WTC11 (cell line): ENCODE data around the gene MTMR10. TPM values are rescaled to one million over a fixed set of nuclear protein-coding genes. Genes with fewer than 3 reads are reported as not detected.

Experiments
- ATAC-seq: fragments of 200-7000 bp; cut with Tn5 transposase; 2 replicates; pipeline ENCODE4 v1.10.0; 2021; ENCODE audit warnings: mild to moderate bottlenecking, moderate library complexity
- CTCF ChIA-PET: fragments of 300-600 bp; sonication (Branson Sonifier 250); formaldehyde crosslinking; loops from one replicate; lab custom pipeline; 2021; ENCODE audit warnings: antibody characterized with exemption; lab: Charles Lee
- POLR2A ChIA-PET: fragments of 350-600 bp; sonication (Branson Sonifier 250); formaldehyde crosslinking; loops from one replicate; lab custom pipeline; 2021; ENCODE audit warnings: antibody characterized with exemption; lab: Charles Lee
- DNase-seq: peaks from one replicate; pipeline ENCODE4 v3.0.0; 2021; ENCODE audit warnings: low spot score
- H3K27ac Mint-ChIP-seq: 2 replicates; pipeline ENCODE4 v1.8.0; 2021; ENCODE audit warnings: mixed read lengths
- H3K27me3 Mint-ChIP-seq: 2 replicates; pipeline ENCODE4 v1.8.0; 2021; ENCODE audit warnings: low read depth, mild to moderate bottlenecking, moderate library complexity, mixed read lengths
- H3K36me3 Mint-ChIP-seq: 2 replicates; pipeline ENCODE4 v1.8.0; 2021; ENCODE audit warnings: mixed read lengths
- H3K4me1 Mint-ChIP-seq: 2 replicates; pipeline ENCODE4 v1.8.0; 2022; ENCODE audit warnings: mixed read lengths
- H3K4me3 Mint-ChIP-seq: 2 replicates; pipeline ENCODE4 v1.8.0; 2021; ENCODE audit warnings: mild to moderate bottlenecking, moderate library complexity, mixed read lengths
- H3K9me3 Mint-ChIP-seq: 2 replicates; pipeline ENCODE4 v1.8.0; 2021; ENCODE audit warnings: mixed read lengths
- CBFB ChIP-seq: sonication (generic); formaldehyde crosslinking; IDR thresholded peaks from 2 replicates; pipeline ENCODE4 v1.8.1; 2022; ENCODE audit warnings: mild to moderate bottlenecking, low read depth, missing genetic modification reagents
- E2F4 ChIP-seq: sonication (generic); formaldehyde crosslinking; IDR thresholded peaks from 2 replicates; pipeline ENCODE4 v1.8.1; 2022; ENCODE audit warnings: low read depth, mild to moderate bottlenecking, moderate library complexity, missing genetic modification reagents, borderline replicate concordance
- ERG ChIP-seq: fragments of 250-450 bp; sonication (Bioruptor Pico); IDR thresholded peaks from 2 replicates; pipeline ENCODE4 v1.8.0; 2021; ENCODE audit warnings: mild to moderate bottlenecking
- FOXP4 ChIP-seq: sonication (generic); formaldehyde crosslinking; IDR thresholded peaks from 2 replicates; pipeline ENCODE4 v1.8.0; 2022; ENCODE audit warnings: mild to moderate bottlenecking, missing genetic modification reagents
- JUN ChIP-seq: sonication (generic); formaldehyde crosslinking; IDR thresholded peaks from 2 replicates; pipeline ENCODE4 v1.8.0; 2023; ENCODE audit warnings: mild to moderate bottlenecking, missing genetic modification reagents
- MAX ChIP-seq: sonication (generic); formaldehyde crosslinking; IDR thresholded peaks from 2 replicates; pipeline ENCODE4 v1.8.0; 2022; ENCODE audit warnings: mild to moderate bottlenecking, missing genetic modification reagents
- MYBL2 ChIP-seq: sonication (generic); formaldehyde crosslinking; IDR thresholded peaks from 2 replicates; pipeline ENCODE4 v1.8.1; 2023; ENCODE audit warnings: mild to moderate bottlenecking, moderate library complexity, missing genetic modification reagents
- RELA ChIP-seq: sonication (generic); formaldehyde crosslinking; IDR thresholded peaks from 2 replicates; pipeline ENCODE4 v1.8.1; 2022; ENCODE audit warnings: missing genetic modification reagents, mild to moderate bottlenecking, borderline replicate concordance
- SP1 ChIP-seq: sonication (generic); formaldehyde crosslinking; conservative IDR thresholded peaks from 2 replicates; pipeline ENCODE4 v1.8.1; 2022; ENCODE audit warnings: missing genetic modification reagents
- STAT6 ChIP-seq: sonication (generic); formaldehyde crosslinking; conservative IDR thresholded peaks from 2 replicates; pipeline ENCODE4 v1.8.1; 2023; ENCODE audit warnings: mild to moderate bottlenecking, low read depth, missing genetic modification reagents, moderate library complexity
- TEAD1 ChIP-seq: sonication (generic); formaldehyde crosslinking; IDR thresholded peaks from 2 replicates; pipeline ENCODE4 v1.8.0; 2022; ENCODE audit warnings: mild to moderate bottlenecking, missing genetic modification reagents
- TEAD4 ChIP-seq: sonication (generic); formaldehyde crosslinking; IDR thresholded peaks from 2 replicates; pipeline ENCODE4 v1.8.0; 2022; ENCODE audit warnings: mild to moderate bottlenecking, missing genetic modification reagents
- USF2 ChIP-seq: sonication (generic); formaldehyde crosslinking; IDR thresholded peaks from 2 replicates; pipeline ENCODE4 v1.8.1; 2023; ENCODE audit warnings: mild to moderate bottlenecking, missing genetic modification reagents, moderate library complexity
- ZNF281 ChIP-seq: sonication (generic); formaldehyde crosslinking; IDR thresholded peaks from 2 replicates; pipeline ENCODE4 v1.8.0; 2023; ENCODE audit warnings: mild to moderate bottlenecking, missing genetic modification reagents
- ZNF671 ChIP-seq: fragments of 250-450 bp; sonication (Bioruptor Pico); IDR thresholded peaks from 2 replicates; pipeline ENCODE4 v1.8.0; 2021; ENCODE audit warnings: mild to moderate bottlenecking
- total RNA-seq: library from RNA; stranded (reverse); gene quantifications from 3 replicates; pipeline ENCODE4 v1.2.3, GENCODE V29; 2021

The MTMR10 gene
- total RNA-seq, 1 experiment from 2014 or later, result 15.9 TPM

- Mint-ChIP-seq H3K4me3 (peak overlapping the region; percentile 8; the same call in 1 of the 2 replicates), H3K4me1 (peaks cover 37% of the 10 kb centered on the region)
- POLR2A ChIA-PET, result interaction anchor here (0.6 to 0.9 kb wide), 2 partner anchors 18 to 179 kb away, joined by 3 read pairs; partner anchors contain the start of gene TRPM1
These were observed 68.7 kb downstream of the MTMR10 start for GRCh38 chr15:30922480-30923311.

GRCh38 chr15:30921781-30922479, 69.5 kb downstream of the MTMR10 start:
- Mint-ChIP-seq H3K36me3 (peaks cover 62% of the 10 kb centered on the region), H3K4me1 (peaks cover 37% of the 10 kb centered on the region), H3K27me3 (no peaks in the 10 kb centered on the region), H3K27ac (peak overlapping the region; percentile 97), H3K9me3 (no peaks in the 10 kb centered on the region), H3K4me3 (peak overlapping the region; percentile 44)
- TF ChIP-seq ZNF671 (no peak), TEAD4 (CRISPR knock-in tag) (0 out of 2 replicates have a peak, but pooled peaks have one; percentile 35)
- DNase-seq, result no peak
- peak; percentile 51 for ATAC-seq
- CTCF ChIA-PET, result interaction anchor here (1.4 to 2.5 kb wide), 4 partner anchors 18 to 275 kb away, joined by 3 to 17 read pairs (median 6); partner anchors contain the start of gene FAN1
- POLR2A ChIA-PET, result interaction anchor here (0.9 kb wide), 1 partner anchor 179 kb away, joined by 3 read pairs; the partner anchor contains the start of gene TRPM1

More at GRCh38 chr15:30922480-30923311, 68.7 kb downstream of the MTMR10 start:
- no peaks in the 10 kb centered on the region for H3K9me3 Mint-ChIP-seq
- H3K27me3 Mint-ChIP-seq, result no peaks in the 10 kb centered on the region
- DNase-seq (peak; percentile 40), ATAC-seq (peak; percentile 93)
- CTCF ChIA-PET, result interaction anchor here (1.1 to 2.5 kb wide), 5 partner anchors 19 to 275 kb away, joined by 3 to 17 read pairs (median 6); partner anchors contain the start of gene FAN1
- H3K27ac Mint-ChIP-seq, result peak overlapping the region; percentile 97
- peaks cover 63% of the 10 kb centered on the region for H3K36me3 Mint-ChIP-seq
- TF ChIP-seq USF2 (CRISPR knock-in tag), result 0 out of 2 replicates have a peak, but pooled peaks have one; percentile 25
- TF ChIP-seq CBFB (CRISPR knock-in tag), result no peak

- peak overlapping the region; percentile 97 for H3K27ac Mint-ChIP-seq
- no peak for TF ChIP-seq TEAD1 (CRISPR knock-in tag)
- no peak for TF ChIP-seq FOXP4
- TF ChIP-seq MYBL2 (CRISPR knock-in tag), result no peak
- no peak for TF ChIP-seq RELA (CRISPR knock-in tag)
- no peak for TF ChIP-seq ERG (CRISPR knock-in tag)
- no peak for TF ChIP-seq ZNF281 (CRISPR knock-in tag)
- TF ChIP-seq MAX (CRISPR knock-in tag), result no peak
- TF ChIP-seq E2F4 (CRISPR knock-in tag), result no peak
- no peak for TF ChIP-seq SP1
- TF ChIP-seq STAT6, result no peak
- no peak for TF ChIP-seq CBFB (CRISPR knock-in tag)
- TF ChIP-seq JUN (CRISPR knock-in tag), result no peak
These were observed 70.3 kb downstream of the MTMR10 start for GRCh38 chr15:30921106-30921505.

More at GRCh38 chr15:30921106-30921505, 70.3 kb downstream of the MTMR10 start:
- Mint-ChIP-seq H3K36me3 (peaks cover 55% of the 10 kb centered on the region), H3K4me1 (peaks cover 37% of the 10 kb centered on the region), H3K4me3 (no peak overlapping the region), H3K27me3 (no peaks in the 10 kb centered on the region), H3K9me3 (no peaks in the 10 kb centered on the region)
- DNase-seq, result no peak
- ChIA-PET POLR2A (no interaction called here), CTCF (interaction anchor here (1.2 kb wide), 1 partner anchor 208 kb away, joined by 4 read pairs; no protein-coding TSS in a partner anchor)
- no peak for ATAC-seq
